Endothelial cell of umbilical vein (primary cell): Measurements from ENCODE around the gene ALX3. TPM values are rescaled to one million over a fixed set of nuclear protein-coding genes. Genes with fewer than 3 reads are reported as not detected.

Experiments
- BruUV-seq: library from RNA; stranded (reverse); fragments of 400-500 nt; replicated peaks from 2 replicates; lab custom pipeline; 2021; lab: Mats Ljungman, UMichigan
- CTCF ChIA-PET: fragments of 300-600, 350-600 bp; sonication (Branson Sonifier 250); formaldehyde crosslinking; loops from one replicate; lab custom pipeline; 2021; ENCODE audit warnings: antibody characterized with exemption, inconsistent platforms; lab: Charles Lee
- POLR2A ChIA-PET: fragments of 300-600, 350-600 bp; sonication (Branson Sonifier 250); formaldehyde crosslinking; loops from one replicate; lab custom pipeline; 2021; ENCODE audit warnings: antibody characterized with exemption, inconsistent platforms; lab: Charles Lee
- DNase-seq: peaks from one replicate; pipeline ENCODE4 v3.0.0-alpha.2; 2011; ENCODE audit warnings: low read depth, low spot score
- FAIRE-seq: peaks from 2 replicates; lab custom pipeline; 2011; peaks lifted over from hg19 to GRCh38; lab: Jason Lieb, UNC
- H2AFZ ChIP-seq: 2 replicates; pipeline ENCODE4 v1.6.0; 2012; ENCODE audit warnings: low read depth, low read length, control low read depth, inconsistent platforms
- H3K27ac ChIP-seq: 2 replicates; pipeline ENCODE4 v1.5.1; 2011; ENCODE audit warnings: low read depth, mild to moderate bottlenecking, control low read depth, low read length, moderate library complexity; ENCODE audit not compliant: insufficient read depth
- H3K27me3 ChIP-seq, 2 experiments: 2 replicates each; pipeline versions ENCODE4 v1.6.0 to v1.6.1; 2011; ENCODE audit warnings: low read length in 2 of 2, mixed read lengths in 1 of 2; ENCODE audit not compliant: control insufficient read depth in 2 of 2, insufficient read depth in 2 of 2
- H3K36me3 ChIP-seq, 2 experiments: 2 replicates in 1 of 2; 3 replicates in 1 of 2; pipeline ENCODE4 v1.5.1; 2011; ENCODE audit warnings: low read length in 2 of 2, mild to moderate bottlenecking in 1 of 2, moderate library complexity in 1 of 2; ENCODE audit not compliant: control insufficient read depth in 2 of 2, insufficient read depth in 2 of 2; ENCODE audit errors: extremely low read depth in 1 of 2
- H3K4me1 ChIP-seq: 3 replicates; pipeline ENCODE4 v1.5.1; 2011; ENCODE audit warnings: mild to moderate bottlenecking, low read length; ENCODE audit not compliant: control insufficient read depth, insufficient read depth; ENCODE audit errors: extremely low read depth
- H3K4me2 ChIP-seq: 2 replicates; pipeline ENCODE4 v1.6.1; 2011; ENCODE audit warnings: low read length, control low read depth, mixed read lengths; ENCODE audit not compliant: insufficient read depth
- H3K4me3 ChIP-seq, 3 experiments: fragments of 200-600 bp in 1 of 3; sonication (generic), shearing (Covaris generic) in 1 of 3; replicated peaks in 1 of 3; 2 replicates each; pipeline ENCODE4 v1.5.1; 2011 to 2016; ENCODE audit warnings: control low read depth in 3 of 3, low read length in 3 of 3, mild to moderate bottlenecking in 2 of 3, inconsistent platforms in 1 of 3, low read depth in 1 of 3, moderate library complexity in 1 of 3; ENCODE audit not compliant: insufficient read depth in 1 of 3
- H3K79me2 ChIP-seq: 2 replicates; pipeline ENCODE4 v1.6.0; 2012; ENCODE audit warnings: low read length, inconsistent platforms; ENCODE audit not compliant: control insufficient read depth, insufficient read depth
- H3K9ac ChIP-seq: replicated peaks from 2 replicates; pipeline ENCODE3; 2011; ENCODE audit warnings: low read length, control low read depth; ENCODE audit not compliant: insufficient read depth; ENCODE audit errors: extremely low read depth
- H3K9me1 ChIP-seq: replicated peaks from 3 replicates; pipeline ENCODE4 v1.6.0; 2011; ENCODE audit warnings: mild to moderate bottlenecking, low read length; ENCODE audit not compliant: control insufficient read depth, insufficient read depth; ENCODE audit errors: extremely low read depth
- H3K9me3 ChIP-seq: replicated peaks from 2 replicates; pipeline ENCODE4 v1.5.1; 2012; ENCODE audit warnings: low read length, inconsistent platforms; ENCODE audit not compliant: control insufficient read depth, insufficient read depth
- H4K20me1 ChIP-seq: replicated peaks from 2 replicates; pipeline ENCODE3; 2011; ENCODE audit warnings: mild to moderate bottlenecking, low read length; ENCODE audit not compliant: control insufficient read depth, insufficient read depth; ENCODE audit errors: extremely low read depth
- EZH2 ChIP-seq: IDR thresholded peaks from 2 replicates; pipeline ENCODE4 v1.6.1; 2012; ENCODE audit warnings: borderline replicate concordance, low read depth, mild to moderate bottlenecking, moderate library complexity, low read length, inconsistent platforms; ENCODE audit not compliant: severe bottlenecking
- FOS ChIP-seq: IDR thresholded peaks from 2 replicates; pipeline ENCODE4 v1.6.1; 2011; ENCODE audit warnings: mild to moderate bottlenecking, low read length, moderate library complexity, borderline replicate concordance; ENCODE audit not compliant: insufficient read depth
- GATA2 ChIP-seq: IDR thresholded peaks from 2 replicates; pipeline ENCODE4 v1.7.0; 2011; ENCODE audit warnings: low read depth, mild to moderate bottlenecking, moderate library complexity, mixed read lengths, low read length; ENCODE audit not compliant: insufficient read length, insufficient read depth
- JUN ChIP-seq: IDR thresholded peaks from 2 replicates; pipeline ENCODE4 v1.6.1; 2011; ENCODE audit warnings: borderline replicate concordance, low read depth; ENCODE audit not compliant: insufficient read length, insufficient read depth
- MAX ChIP-seq: IDR thresholded peaks from 2 replicates; pipeline ENCODE4 v1.6.1; 2011; ENCODE audit not compliant: insufficient read depth, insufficient read length
- MYC ChIP-seq: IDR thresholded peaks from one replicate; pipeline ENCODE4 v1.6.1; 2011; ENCODE audit warnings: mild to moderate bottlenecking, low read depth, low read length
- POLR2A ChIP-seq: IDR thresholded peaks from 2 replicates; pipeline ENCODE4 v1.6.1; 2012; ENCODE audit warnings: low read depth, mild to moderate bottlenecking, control low read depth, low read length
- POLR2AphosphoS5 ChIP-seq: IDR thresholded peaks from 2 replicates; pipeline ENCODE4 v1.6.1; 2012; ENCODE audit warnings: low read depth, mild to moderate bottlenecking, control low read depth, low read length, moderate library complexity; ENCODE audit not compliant: insufficient read depth
- dilution Hi-C: fragments of 300-500 bp; cut with MboI; formaldehyde crosslinking; loops from one replicate; pipeline ENCODE4 v1.15.0; 2019; ENCODE audit warnings: low sequenced_read_pairs; ENCODE audit not compliant: extremely low pct_ligation_motif_present
- intact Hi-C: fragments of 100-400 bp; cut with micrococcal nuclease; formaldehyde crosslinking; loops from one replicate; pipeline ENCODE4 v1.10.0; 2022
- polyA plus RNA-seq, 4 experiments: library from polyadenylated mRNA; depleted of rRNA in 3 of 4; stranded (reverse) in 3 of 4; unstranded in 1 of 4; fragments of >200 nt; gene quantifications; 2 replicates each; pipeline versions ENCODE4 v1.2.1 to v1.2.3, GENCODE V29; 2011 to 2012; ENCODE audit warnings: missing spikeins in 1 of 4
- total RNA-seq: library from RNA; stranded (reverse); gene quantifications from 2 replicates; pipeline ENCODE4 v1.2.3, GENCODE V29; 2021
- TF ChIP-seq, protein P1 (sequence below), 2 donors: IDR thresholded peaks; 1 replicate in 1 of 2; 2 replicates in 1 of 2; pipeline ENCODE4 v1.5.1; 2011; ENCODE audit warnings: low read length in 2 of 2, mild to moderate bottlenecking in 2 of 2, moderate library complexity in 2 of 2, control low read depth in 1 of 2, inconsistent platforms in 1 of 2, low read depth in 1 of 2; ENCODE audit not compliant: insufficient read depth in 1 of 2; ENCODE audit errors: extremely low read depth in 1 of 2

Gene ALX3
- total and polyA plus RNA-seq, 2 donors (not counting 3 experiments of a cell fraction or from before 2014, with no cell fraction given), result not detected

GRCh38 chr1:110088739-110089316 is 18.4 kb upstream of the ALX3 start:
- Histone ChIP-seq H3K4me1 (peaks cover 5% of the 10 kb centered on the region), H4K20me1 (no peaks in the 10 kb centered on the region), H3K9ac (no peak overlapping the region), H3K4me2 (no peak overlapping the region), H3K27me3 (peaks cover 42% of the 10 kb centered on the region in 2 experiments), H3K4me3 (no peak overlapping the region), H3K9me1 (no peaks in the 10 kb centered on the region), H3K36me3 (no peaks in the 10 kb centered on the region), H2AFZ (no peak overlapping the region), H3K9me3 (no peaks in the 10 kb centered on the region), H3K27ac (no peak overlapping the region), H3K79me2 (no peaks in the 10 kb centered on the region)
- ChIA-PET POLR2A (no interaction called here), CTCF (interaction anchor here (1.1 to 8.3 kb wide), 20 partner anchors 12 to 687 kb away, joined by 3 to 272 read pairs (median 6); partner anchors contain the start of genes STRIP1 and UBL4B)
- DNase-seq (no peak), FAIRE-seq (no peak)
- no TSS peak for BruUV-seq
- TF ChIP-seq JUN (no peak), POLR2A (no peak), MYC (no peak), EZH2 (no peak), POLR2AphosphoS5 (no peak), GATA2 (no peak), FOS (no peak), MAX (no peak)
- TF ChIP-seq, protein P1, sequence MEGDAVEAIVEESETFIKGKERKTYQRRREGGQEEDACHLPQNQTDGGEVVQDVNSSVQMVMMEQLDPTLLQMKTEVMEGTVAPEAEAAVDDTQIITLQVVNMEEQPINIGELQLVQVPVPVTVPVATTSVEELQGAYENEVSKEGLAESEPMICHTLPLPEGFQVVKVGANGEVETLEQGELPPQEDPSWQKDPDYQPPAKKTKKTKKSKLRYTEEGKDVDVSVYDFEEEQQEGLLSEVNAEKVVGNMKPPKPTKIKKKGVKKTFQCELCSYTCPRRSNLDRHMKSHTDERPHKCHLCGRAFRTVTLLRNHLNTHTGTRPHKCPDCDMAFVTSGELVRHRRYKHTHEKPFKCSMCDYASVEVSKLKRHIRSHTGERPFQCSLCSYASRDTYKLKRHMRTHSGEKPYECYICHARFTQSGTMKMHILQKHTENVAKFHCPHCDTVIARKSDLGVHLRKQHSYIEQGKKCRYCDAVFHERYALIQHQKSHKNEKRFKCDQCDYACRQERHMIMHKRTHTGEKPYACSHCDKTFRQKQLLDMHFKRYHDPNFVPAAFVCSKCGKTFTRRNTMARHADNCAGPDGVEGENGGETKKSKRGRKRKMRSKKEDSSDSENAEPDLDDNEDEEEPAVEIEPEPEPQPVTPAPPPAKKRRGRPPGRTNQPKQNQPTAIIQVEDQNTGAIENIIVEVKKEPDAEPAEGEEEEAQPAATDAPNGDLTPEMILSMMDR (IDR thresholded peaks at IDR 0.05; ENCODE audit: extremely low read depth in 1 of 2, insufficient read depth in 1 of 2, low read depth in 1 of 2, low read length in 2 of 2), result no peak
- intact Hi-C loops, result loop anchor here (1.0 kb wide), 3 partner anchors 17 to 371 kb away; no protein-coding TSS in a partner anchor
- dilution Hi-C loops, result no loop called here
